ENCODE data around the gene PLCG1. TPM values are rescaled to one million over a fixed set of nuclear protein-coding genes. Genes with fewer than 3 reads are reported as not detected.

Gene PLCG1
- total and polyA plus RNA-seq, 2 of the 8 experiments (the other 6 are each of a cell fraction or from before 2014, with no cell fraction given) = 103 to 154 TPM

DNA sequence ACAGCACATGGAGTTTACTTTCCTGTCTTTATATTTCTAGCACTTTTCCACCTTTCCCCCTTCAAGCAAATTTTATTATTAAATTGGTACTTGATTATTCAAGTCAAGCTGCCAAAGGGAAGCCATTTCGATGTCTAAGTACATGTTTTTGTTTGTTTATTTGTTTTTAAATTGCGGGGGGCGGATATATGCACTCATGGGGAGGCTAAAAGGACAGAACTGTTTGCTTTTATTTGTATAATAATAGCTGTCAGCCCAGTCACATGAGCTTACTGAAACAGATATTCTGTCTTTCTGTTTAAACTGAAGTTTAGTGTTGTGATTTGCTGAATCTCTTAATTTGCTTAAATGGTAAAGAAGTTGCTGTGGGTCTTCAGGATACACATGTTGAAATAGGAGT, 49.6 kb upstream of the PLCG1 start:
- Histone ChIP-seq H3K23ac (ENCODE audit: insufficient read length) (no peak overlapping the region), H4K91ac (replicated peaks; ENCODE audit: insufficient read length, low read length) (no peak overlapping the region), H2BK120ac (replicated peaks; ENCODE audit: low read depth, low read length) (no peak overlapping the region), H3K4me2 (ENCODE audit: insufficient read depth in 1 of 2, low read depth in 2 of 2, low read length in 2 of 2) (no peak overlapping the region), H4K8ac (ENCODE audit: extremely low read depth, insufficient read depth, low read length) (no peak overlapping the region), H3K36me3 (ENCODE audit: control insufficient read depth in 2 of 4, insufficient read depth in 4 of 4, low read length in 3 of 4) (peaks cover 16 to 55% (median 33%) of the 10 kb centered on the region in 4 experiments), H3K4me1 (replicated peaks in 1 of 4; ENCODE audit: control insufficient read depth in 3 of 4, insufficient read depth in 4 of 4, low read length in 3 of 4) (no peaks in the 10 kb centered on the region), H3K4me3 (ENCODE audit: extremely low read depth in 1 of 4, insufficient read depth in 2 of 4, low read depth in 3 of 4, low read length in 4 of 4) (no peak overlapping the region), H3K9ac (replicated peaks in 1 of 4; ENCODE audit: extremely low read depth in 1 of 4, low read depth in 3 of 4, low read length in 3 of 4) (no peak overlapping the region), H2AK5ac (ENCODE audit: low read depth, low read length) (no peak overlapping the region), H3K9me3 (ENCODE audit: insufficient read depth in 2 of 2, low read depth in 1 of 2, low read length in 1 of 2) (no peaks in the 10 kb centered on the region), H3K79me1 (ENCODE audit: low read depth, low read length) (no peaks in the 10 kb centered on the region), H3K14ac (ENCODE audit: insufficient read length) (no peak overlapping the region), H4K5ac (ENCODE audit: insufficient read length, low read depth, low read length) (no peak overlapping the region), H3K4ac (replicated peaks; ENCODE audit: insufficient read length, low read depth, low read length) (no peak overlapping the region), H4K20me1 (replicated peaks in 1 of 2; ENCODE audit: control insufficient read depth in 1 of 2, insufficient read depth in 2 of 2, low read length in 2 of 2) (peaks cover 0 to 4% of the 10 kb centered on the region in 2 experiments), H3K23me2 (ENCODE audit: low read depth, low read length) (no peaks in the 10 kb centered on the region), H3K27ac (ENCODE audit: low read depth, low read length) (no peak overlapping the region), H2BK5ac (ENCODE audit: low read depth, low read length) (no peak overlapping the region), H3K27me3 (replicated peaks in 1 of 4; ENCODE audit: control insufficient read depth in 3 of 4, extremely low read depth in 1 of 4, insufficient read depth in 3 of 4, low read length in 3 of 4) (no peaks in the 10 kb centered on the region), H3K18ac (ENCODE audit: extremely low read depth, low read length) (no peak overlapping the region), H2BK12ac (ENCODE audit: low read depth, low read length) (no peak overlapping the region), H3K56ac (replicated peaks; ENCODE audit: insufficient read length, low read depth, low read length) (no peak overlapping the region), H2AFZ (ENCODE audit: low read length) (no peak overlapping the region), H2BK20ac (ENCODE audit: low read length) (no peak overlapping the region), H2BK15ac (ENCODE audit: low read length) (no peak overlapping the region), H3K79me2 (ENCODE audit: control insufficient read depth in 1 of 2, insufficient read depth in 2 of 2, low read length in 2 of 2) (no peaks in the 10 kb centered on the region)
- TF ChIP-seq BACH1 (IDR thresholded peaks at IDR 0.05; ENCODE audit: low read length) (no peak), CBX5 (IDR thresholded peaks at IDR 0.05; ENCODE audit: low read depth, low read length) (no peak), EZH2 (IDR thresholded peaks at IDR 0.05; ENCODE audit: low read depth, low read length, severe bottlenecking) (no peak), JUN (IDR thresholded peaks at IDR 0.05; ENCODE audit: low read depth, low read length) (no peak)
- TF ChIP-seq, protein P1, sequence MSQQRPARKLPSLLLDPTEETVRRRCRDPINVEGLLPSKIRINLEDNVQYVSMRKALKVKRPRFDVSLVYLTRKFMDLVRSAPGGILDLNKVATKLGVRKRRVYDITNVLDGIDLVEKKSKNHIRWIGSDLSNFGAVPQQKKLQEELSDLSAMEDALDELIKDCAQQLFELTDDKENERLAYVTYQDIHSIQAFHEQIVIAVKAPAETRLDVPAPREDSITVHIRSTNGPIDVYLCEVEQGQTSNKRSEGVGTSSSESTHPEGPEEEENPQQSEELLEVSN (IDR thresholded peaks at IDR 0.05) = no peak
- whole genome bisulfite sequencing, 2 experiments (ENCODE audit: extremely low coverage in 1 of 2, insufficient coverage in 1 of 2, insufficient read length in 1 of 2, insufficient replicate concordance in 2 of 2, low coverage in 1 of 2, low lambda C conversion rate in 2 of 2, missing lambda C conversion rate in 1 of 2) = 92% methylated on average over 3 of the region's 3 CpGs; no CpG with 5 or more reads in 1 of the 2 experiments
- POLR2A ChIA-PET (ENCODE audit: partially characterized antibody) = no interaction called here
- DNase-seq (ENCODE audit: low read depth in 1 of 2, low spot score in 2 of 2) (no peak), FAIRE-seq (no peak)
- CTCF ChIA-PET (ENCODE audit: partially characterized antibody) = interaction anchor here (0.6 to 4.2 kb wide), 4 partner anchors 9 to 378 kb away, joined by 3 to 24 read pairs (median 4); no protein-coding TSS in a partner anchor
